IMR-90 (cell line): Measurements from ENCODE around the gene PRSS33. TPM values are rescaled to one million over a fixed set of nuclear protein-coding genes. Genes with fewer than 3 reads are reported as not detected.

Experiments used
- ATAC-seq: fragments of 200-7000 bp; cut with Tn5 transposase; 2 replicates; pipeline ENCODE4 v1.9.1; 2020; ENCODE audit warnings: low read depth, mild to moderate bottlenecking, moderate library complexity
- BruUV-seq: library from RNA; stranded (reverse); fragments of 400-500 nt; replicated peaks from 2 replicates; lab custom pipeline; 2021; lab: Mats Ljungman, UMichigan
- CTCF ChIA-PET: fragments of 300-600 bp; formaldehyde crosslinking; extraction: SDS; loops from one replicate; lab custom pipeline; 2021; ENCODE audit warnings: antibody characterized with exemption; lab: Yijun Ruan, JAX
- POLR2A ChIA-PET: fragments of 300-600 bp; sonication (Branson Sonifier 250); formaldehyde crosslinking; loops from one replicate; lab custom pipeline; 2022; ENCODE audit warnings: antibody characterized with exemption; ENCODE audit not compliant: unreplicated experiment; lab: Charles Lee
- DNase-seq: peaks from one replicate; pipeline ENCODE4 v3.0.0; 2013
- H2AFZ ChIP-seq: replicated peaks from 2 replicates; pipeline ENCODE3; 2013; ENCODE audit warnings: low read length, mild to moderate bottlenecking; ENCODE audit not compliant: poor library complexity
- H2AK5ac ChIP-seq: 2 replicates; pipeline ENCODE4 v1.6.1; 2013; ENCODE audit warnings: low read depth, low read length, inconsistent platforms
- H2AK9ac ChIP-seq: replicated peaks from 2 replicates; pipeline ENCODE3; 2013; ENCODE audit warnings: mild to moderate bottlenecking, low read depth, low read length, moderate library complexity; ENCODE audit not compliant: poor library complexity
- H2BK120ac ChIP-seq: 2 replicates; pipeline ENCODE4 v1.6.1; 2013; ENCODE audit warnings: low read depth, low read length, inconsistent platforms
- H2BK15ac ChIP-seq: 3 replicates; pipeline ENCODE4 v1.6.1; 2013; ENCODE audit warnings: low read depth, low read length, inconsistent platforms
- H2BK20ac ChIP-seq: 2 replicates; pipeline ENCODE4 v1.6.1; 2013; ENCODE audit warnings: low read depth, mild to moderate bottlenecking, inconsistent platforms, low read length, moderate library complexity
- H2BK5ac ChIP-seq: 2 replicates; pipeline ENCODE4 v1.6.1; 2013; ENCODE audit warnings: mild to moderate bottlenecking, low read depth, low read length, inconsistent platforms; ENCODE audit not compliant: poor library complexity, severe bottlenecking
- H3K14ac ChIP-seq: replicated peaks from 2 replicates; pipeline ENCODE4 v1.6.1; 2013; ENCODE audit warnings: low read depth, low read length, inconsistent platforms
- H3K18ac ChIP-seq: 2 replicates; pipeline ENCODE4 v1.6.1; 2013; ENCODE audit warnings: low read depth, low read length, control low read depth
- H3K23ac ChIP-seq: 2 replicates; pipeline ENCODE4 v1.6.1; 2013; ENCODE audit warnings: low read depth, low read length, inconsistent platforms
- H3K27ac ChIP-seq: 2 replicates; pipeline ENCODE4 v1.5.1; 2013; ENCODE audit warnings: mild to moderate bottlenecking, control low read depth, low read length; ENCODE audit not compliant: insufficient read depth
- H3K27me3 ChIP-seq: 2 replicates; pipeline ENCODE4 v1.6.1; 2013; ENCODE audit warnings: low read length; ENCODE audit not compliant: control insufficient read depth, insufficient read depth
- H3K36me3 ChIP-seq: 2 replicates; pipeline ENCODE4 v1.6.1; 2013; ENCODE audit warnings: low read length, mixed read lengths; ENCODE audit not compliant: control insufficient read depth, insufficient read depth
- H3K4ac ChIP-seq: 2 replicates; pipeline ENCODE4 v1.6.1; 2013; ENCODE audit warnings: low read depth, low read length, inconsistent platforms
- H3K4me1 ChIP-seq: 2 replicates; pipeline ENCODE4 v1.6.1; 2013; ENCODE audit warnings: low read length, mixed read lengths; ENCODE audit not compliant: control insufficient read depth, insufficient read depth
- H3K4me2 ChIP-seq: 2 replicates; pipeline ENCODE4 v1.6.1; 2013; ENCODE audit warnings: low read depth, mild to moderate bottlenecking, control low read depth, low read length, moderate library complexity
- H3K4me3 ChIP-seq: 2 replicates; pipeline ENCODE4 v1.5.1; 2013; ENCODE audit warnings: low read depth, mild to moderate bottlenecking, control low read depth, low read length, moderate library complexity; ENCODE audit not compliant: insufficient read depth
- H3K56ac ChIP-seq: 2 replicates; pipeline ENCODE4 v1.6.1; 2013; ENCODE audit warnings: low read length, inconsistent platforms; ENCODE audit not compliant: insufficient read depth; ENCODE audit errors: extremely low read depth
- H3K79me1 ChIP-seq, 2 experiments: 2 replicates each; pipeline ENCODE4 v1.6.1; 2013; ENCODE audit warnings: low read length in 2 of 2, inconsistent platforms in 1 of 2, low read depth in 1 of 2
- H3K9ac ChIP-seq: 2 replicates; pipeline ENCODE4 v1.6.1; 2013; ENCODE audit warnings: low read depth, low read length, control low read depth
- H3K9me1 ChIP-seq: 2 replicates; pipeline ENCODE4 v1.6.1; 2013; ENCODE audit warnings: low read length, inconsistent platforms; ENCODE audit not compliant: insufficient read depth
- H3K9me3 ChIP-seq: 2 replicates; pipeline ENCODE4 v1.6.1; 2013; ENCODE audit warnings: low read length; ENCODE audit not compliant: control insufficient read depth, insufficient read depth
- H4K20me1 ChIP-seq: 2 replicates; pipeline ENCODE4 v1.6.1; 2013; ENCODE audit warnings: low read length, inconsistent platforms; ENCODE audit not compliant: insufficient read depth
- H4K5ac ChIP-seq: 2 replicates; pipeline ENCODE4 v1.6.1; 2013; ENCODE audit warnings: mild to moderate bottlenecking, low read depth, low read length, control low read depth
- H4K8ac ChIP-seq, 2 experiments: 2 replicates each; pipeline ENCODE4 v1.6.1; 2013; ENCODE audit warnings: low read depth in 2 of 2, low read length in 2 of 2, control low read depth in 1 of 2, inconsistent platforms in 1 of 2
- H4K91ac ChIP-seq: 2 replicates; pipeline ENCODE4 v1.6.1; 2013; ENCODE audit warnings: low read depth, low read length, inconsistent platforms; ENCODE audit not compliant: insufficient read depth
- ELK1 ChIP-seq: fragments of 150-350 bp; IDR thresholded peaks from 2 replicates; pipeline ENCODE4 v1.6.1; 2016; ENCODE audit warnings: low read depth, mild to moderate bottlenecking, low read length, moderate library complexity, borderline replicate concordance
- POLR2A ChIP-seq: IDR thresholded peaks from 2 replicates; pipeline ENCODE4 v1.6.1; 2012; ENCODE audit warnings: mild to moderate bottlenecking, low read depth, low read length
- WGBS, 2 experiments: methylation state at CpG; one replicate each; pipeline versions ENCODE4 v1.1.5 to v1.1.7; 2013; ENCODE audit warnings: missing lambda C conversion rate in 2 of 2; ENCODE audit not compliant: insufficient read length in 1 of 2; ENCODE audit errors: extremely low coverage in 2 of 2; 5-methylcytosine and 5-hydroxymethylcytosine counted together
- dilution Hi-C: fragments of 300-500 bp; cut with HindIII; formaldehyde crosslinking; loops from one replicate; pipeline ENCODE4 v1.14.3; 2018; ENCODE audit warnings: low sequenced_read_pairs; ENCODE audit not compliant: unreplicated experiment
- in situ Hi-C: fragments of 300-500 bp; cut with MboI; formaldehyde crosslinking; loops from 3 replicates; pipeline ENCODE4 v1.14.3; 2019; ENCODE audit warnings: low sequenced_read_pairs, inconsistent platforms, mixed read lengths
- intact Hi-C: fragments of 100-400 bp; cut with micrococcal nuclease; formaldehyde crosslinking; loops from 2 replicates; pipeline ENCODE4 v1.10.0; 2022
- polyA plus RNA-seq, 3 experiments: library from polyadenylated mRNA; depleted of rRNA; stranded (reverse); fragments of >200 nt; gene quantifications; 2 replicates each; pipeline ENCODE4 v1.2.3, GENCODE V29; 2012; ENCODE audit warnings: low replicate concordance in 1 of 3
- total RNA-seq: library from RNA; depleted of rRNA; stranded (reverse); fragments of >200 nt; gene quantifications from 2 replicates; pipeline ENCODE4 v1.2.3, GENCODE V29; 2012

Gene PRSS33
- total and polyA plus RNA-seq, 2 of the 4 experiments (the other 2 are of a cell fraction), result not detected

- WGBS, 2 experiments, result 40% methylated on average over 5 of the region's 27 CpGs; no CpG with 5 or more reads in 1 of the 2 experiments
- peak overlapping the region; percentile 100 for H3K27ac ChIP-seq
- peaks cover 30% of the 10 kb centered on the region for H4K20me1 ChIP-seq
- peak overlapping the region; percentile 100 for H2AK9ac ChIP-seq
- H3K9me3 ChIP-seq, result no peaks in the 10 kb centered on the region
- H3K4me1 ChIP-seq, result peaks cover 9% of the 10 kb centered on the region
- no peak overlapping the region for H2BK20ac ChIP-seq
- H3K18ac ChIP-seq, result peak overlapping the region; percentile 97; the same call in 1 of the 2 replicates
- peak overlapping the region; percentile 99 for H3K4ac ChIP-seq
- peak overlapping the region; percentile 99 for H3K14ac ChIP-seq
- H2AK5ac ChIP-seq, result peak overlapping the region; percentile 98
- intact Hi-C loops, result no loop called here
- no TSS peak for BruUV-seq
- in situ Hi-C loops, result no loop called here
- dilution Hi-C loops, result no loop called here
- peak overlapping the region; percentile 65; the same call in 1 of the 2 replicates for H2BK120ac ChIP-seq
- H3K4me3 ChIP-seq, result peak overlapping the region; percentile 96
- peaks cover 10% of the 10 kb centered on the region for H3K9me1 ChIP-seq
- H2BK5ac ChIP-seq, result peak overlapping the region; percentile 97
- peak overlapping the region; percentile 99 for H3K23ac ChIP-seq
- DNase-seq, result no peak
- H3K27me3 ChIP-seq, result peaks cover under 1% of the 10 kb centered on the region; the same call in 1 of the 2 replicates
- peak overlapping the region; percentile 99 for H4K91ac ChIP-seq
- H3K4me2 ChIP-seq, result peak overlapping the region; percentile 86
- H4K5ac ChIP-seq, result peak overlapping the region; percentile 98
- H3K79me1 ChIP-seq, result peaks cover 16 to 62% of the 10 kb centered on the region in 2 experiments
- peak overlapping the region; percentile 96 for H3K56ac ChIP-seq
- no peak for TF ChIP-seq ELK1
- peak; percentile 14; the same call in 1 of the 2 replicates for TF ChIP-seq POLR2A
- POLR2A ChIA-PET, result no interaction called here
- H2AFZ ChIP-seq, result peak overlapping the region; percentile 98
- H4K8ac ChIP-seq, result peak overlapping the region; percentile 99 to 100
- CTCF ChIA-PET, result no interaction called here
- peak overlapping the region; percentile 99 for H3K9ac ChIP-seq
- H3K36me3 ChIP-seq, result peaks cover 21% of the 10 kb centered on the region
- no peak overlapping the region for H2BK15ac ChIP-seq
- ATAC-seq, result peak; percentile 1
Observed at GRCh38 chr16:2777903-2778629, 9.3 kb downstream of the PRSS33 start.
